GM21619 (cell line): Measurements from ENCODE around the gene PRSS38.

ENCODE experiments used
- ATAC-seq: cut with Tn5 transposase; IDR thresholded peaks from one replicate; pipeline ENCODE4 v1.9.1; 2021; ENCODE audit not compliant: unreplicated experiment

Gene PRSS38

GRCh38 chr1:227778401-227778947 lies 37.0 kb upstream of the PRSS38 start:
- no peak for ATAC-seq

GRCh38 chr1:227779021-227779441 lies 36.4 kb upstream of the PRSS38 start:
- no peak for ATAC-seq

GRCh38 chr1:227779685-227780084 lies 35.8 kb upstream of the PRSS38 start:
- ATAC-seq = no peak

GRCh38 chr1:227780101-227781044 lies 35.1 kb upstream of the PRSS38 start:
- no peak for ATAC-seq

GRCh38 chr1:227781314-227781930 lies 34.1 kb upstream of the PRSS38 start:
- no peak for ATAC-seq

- no peak for ATAC-seq
Observed at GRCh38 chr1:227782226-227782625, 33.2 kb upstream of the PRSS38 start.

- no peak for ATAC-seq
Observed at GRCh38 chr1:227785094-227785804, 30.2 kb upstream of the PRSS38 start.

GRCh38 chr1:227785805-227786671 lies 29.4 kb upstream of the PRSS38 start:
- no peak for ATAC-seq

GRCh38 chr1:227786673-227787512 lies 28.6 kb upstream of the PRSS38 start:
- ATAC-seq = peak; percentile 0

GRCh38 chr1:227787513-227788270 lies 27.8 kb upstream of the PRSS38 start:
- peak; percentile 92 for ATAC-seq

GRCh38 chr1:227788271-227789083 lies 27.0 kb upstream of the PRSS38 start:
- peak; percentile 50 for ATAC-seq

- no peak for ATAC-seq
Observed at GRCh38 chr1:227789084-227790033, 26.1 kb upstream of the PRSS38 start.

GRCh38 chr1:227790034-227790400 lies 25.5 kb upstream of the PRSS38 start:
- ATAC-seq = no peak

GRCh38 chr1:227790868-227791267 lies 24.6 kb upstream of the PRSS38 start:
- ATAC-seq = no peak

GRCh38 chr1:227791425-227792143 lies 23.9 kb upstream of the PRSS38 start:
- ATAC-seq = no peak
